ENCODE results near the gene PTOV1. TPM values are rescaled to one million over a fixed set of nuclear protein-coding genes. Genes with fewer than 3 reads are reported as not detected.

PTOV1 gene
- total and polyA plus RNA-seq, 2 of the 8 experiments (the other 6 are each of a cell fraction or from before 2014, with no cell fraction given), result 147 to 251 TPM

GRCh38 chr19:49839713-49840112, 11.2 kb upstream of the PTOV1 start (continued):
- TF ChIP-seq RNF2 (IDR thresholded peaks at IDR 0.05; ENCODE audit: borderline replicate concordance, low read depth, low read length, missing control alignments, poor library complexity, severe bottlenecking) (no peak), CBX8 (IDR thresholded peaks at IDR 0.05; ENCODE audit: borderline replicate concordance, low read depth, low read length) (no peak), MAFK (IDR thresholded peaks at IDR 0.05; ENCODE audit: low read depth, low read length) (no peak), TBP (IDR thresholded peaks at IDR 0.05; ENCODE audit: low read depth, low read length) (no peak), NRF1 (IDR thresholded peaks at IDR 0.05; ENCODE audit: low read depth, low read length) (no peak)

Data from H1 (cell line).